Measurements from ENCODE around the gene IDH3G.

- TF ChIP-seq CTCF (IDR thresholded peaks at IDR 0.05) (no peak), POLR2AphosphoS5 (IDR thresholded peaks at IDR 0.05) (no peak), POLR2A (IDR thresholded peaks at IDR 0.05) (no peak)
Measured at GRCh38 chrX:153797415-153798015, 3.3 kb upstream of the IDH3G start.

Data from breast epithelium (tissue), 3 donors.